ENCODE data around the gene PLEKHA5.

DNA sequence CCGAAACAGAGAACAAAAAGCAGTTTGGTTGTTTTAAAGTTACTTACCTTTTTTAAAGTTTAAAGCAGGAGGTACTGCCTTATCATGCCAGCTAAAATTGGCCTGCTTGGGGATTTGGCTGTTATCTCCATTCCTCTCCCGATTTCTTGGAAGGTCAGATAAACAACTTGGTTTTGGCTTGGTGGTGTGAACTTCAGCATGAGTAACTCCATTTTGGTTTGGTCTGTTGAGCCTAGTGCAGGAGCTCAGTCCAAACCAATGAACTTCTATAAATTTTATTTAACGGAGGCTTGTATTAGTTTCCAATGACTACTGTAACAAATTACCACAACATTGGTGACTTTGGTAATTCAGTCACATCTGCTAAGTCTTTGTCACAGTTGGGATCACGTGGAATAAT lies 82.3 kb downstream of the PLEKHA5 start:
- TF ChIP-seq, protein P1, sequence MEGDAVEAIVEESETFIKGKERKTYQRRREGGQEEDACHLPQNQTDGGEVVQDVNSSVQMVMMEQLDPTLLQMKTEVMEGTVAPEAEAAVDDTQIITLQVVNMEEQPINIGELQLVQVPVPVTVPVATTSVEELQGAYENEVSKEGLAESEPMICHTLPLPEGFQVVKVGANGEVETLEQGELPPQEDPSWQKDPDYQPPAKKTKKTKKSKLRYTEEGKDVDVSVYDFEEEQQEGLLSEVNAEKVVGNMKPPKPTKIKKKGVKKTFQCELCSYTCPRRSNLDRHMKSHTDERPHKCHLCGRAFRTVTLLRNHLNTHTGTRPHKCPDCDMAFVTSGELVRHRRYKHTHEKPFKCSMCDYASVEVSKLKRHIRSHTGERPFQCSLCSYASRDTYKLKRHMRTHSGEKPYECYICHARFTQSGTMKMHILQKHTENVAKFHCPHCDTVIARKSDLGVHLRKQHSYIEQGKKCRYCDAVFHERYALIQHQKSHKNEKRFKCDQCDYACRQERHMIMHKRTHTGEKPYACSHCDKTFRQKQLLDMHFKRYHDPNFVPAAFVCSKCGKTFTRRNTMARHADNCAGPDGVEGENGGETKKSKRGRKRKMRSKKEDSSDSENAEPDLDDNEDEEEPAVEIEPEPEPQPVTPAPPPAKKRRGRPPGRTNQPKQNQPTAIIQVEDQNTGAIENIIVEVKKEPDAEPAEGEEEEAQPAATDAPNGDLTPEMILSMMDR (optimal IDR thresholded peaks at IDR 0.05 in 1 of 3, IDR thresholded peaks at IDR 0.05 in 1 of 3, conservative IDR thresholded peaks at IDR 0.05 in 1 of 3; ENCODE audit: extremely low read depth in 1 of 3, insufficient read depth in 2 of 3, low read length in 3 of 3), result no peak
- TF ChIP-seq EZH2 (IDR thresholded peaks at IDR 0.05; ENCODE audit: low read length), result no peak

Data from keratinocyte (primary cell).